IMR-90 (cell line): ENCODE results near the gene CAPN5. TPM values are rescaled to one million over a fixed set of nuclear protein-coding genes. Genes with fewer than 3 reads are reported as not detected.
A peak's percentile ranks its signal among the peaks of the same experiment; 100 is the strongest.

ENCODE experiments used
- ATAC-seq: fragments of 200-7000 bp; cut with Tn5 transposase; 2 replicates; pipeline ENCODE4 v1.9.1; 2020; ENCODE audit warnings: low read depth, mild to moderate bottlenecking, moderate library complexity
- BruUV-seq: library from RNA; stranded (reverse); fragments of 400-500 nt; replicated peaks from 2 replicates; lab custom pipeline; 2021; lab: Mats Ljungman, UMichigan
- CTCF ChIA-PET: fragments of 300-600 bp; formaldehyde crosslinking; extraction: SDS; loops from one replicate; lab custom pipeline; 2021; ENCODE audit warnings: antibody characterized with exemption; lab: Yijun Ruan, JAX
- POLR2A ChIA-PET: fragments of 300-600 bp; sonication (Branson Sonifier 250); formaldehyde crosslinking; loops from one replicate; lab custom pipeline; 2022; ENCODE audit warnings: antibody characterized with exemption; ENCODE audit not compliant: unreplicated experiment; lab: Charles Lee
- DNase-seq: peaks from one replicate; pipeline ENCODE4 v3.0.0; 2013
- H2AFZ ChIP-seq: replicated peaks from 2 replicates; pipeline ENCODE3; 2013; ENCODE audit warnings: low read length, mild to moderate bottlenecking; ENCODE audit not compliant: poor library complexity
- H2AK5ac ChIP-seq: 2 replicates; pipeline ENCODE4 v1.6.1; 2013; ENCODE audit warnings: low read depth, low read length, inconsistent platforms
- H2AK9ac ChIP-seq: replicated peaks from 2 replicates; pipeline ENCODE3; 2013; ENCODE audit warnings: mild to moderate bottlenecking, low read depth, low read length, moderate library complexity; ENCODE audit not compliant: poor library complexity
- H2BK120ac ChIP-seq: 2 replicates; pipeline ENCODE4 v1.6.1; 2013; ENCODE audit warnings: low read depth, low read length, inconsistent platforms
- H2BK15ac ChIP-seq: 3 replicates; pipeline ENCODE4 v1.6.1; 2013; ENCODE audit warnings: low read depth, low read length, inconsistent platforms
- H2BK20ac ChIP-seq: 2 replicates; pipeline ENCODE4 v1.6.1; 2013; ENCODE audit warnings: low read depth, mild to moderate bottlenecking, inconsistent platforms, low read length, moderate library complexity
- H2BK5ac ChIP-seq: 2 replicates; pipeline ENCODE4 v1.6.1; 2013; ENCODE audit warnings: mild to moderate bottlenecking, low read depth, low read length, inconsistent platforms; ENCODE audit not compliant: poor library complexity, severe bottlenecking
- H3K14ac ChIP-seq: replicated peaks from 2 replicates; pipeline ENCODE4 v1.6.1; 2013; ENCODE audit warnings: low read depth, low read length, inconsistent platforms
- H3K18ac ChIP-seq: 2 replicates; pipeline ENCODE4 v1.6.1; 2013; ENCODE audit warnings: low read depth, low read length, control low read depth
- H3K23ac ChIP-seq: 2 replicates; pipeline ENCODE4 v1.6.1; 2013; ENCODE audit warnings: low read depth, low read length, inconsistent platforms
- H3K27ac ChIP-seq: 2 replicates; pipeline ENCODE4 v1.5.1; 2013; ENCODE audit warnings: mild to moderate bottlenecking, control low read depth, low read length; ENCODE audit not compliant: insufficient read depth
- H3K27me3 ChIP-seq: 2 replicates; pipeline ENCODE4 v1.6.1; 2013; ENCODE audit warnings: low read length; ENCODE audit not compliant: control insufficient read depth, insufficient read depth
- H3K36me3 ChIP-seq: 2 replicates; pipeline ENCODE4 v1.6.1; 2013; ENCODE audit warnings: low read length, mixed read lengths; ENCODE audit not compliant: control insufficient read depth, insufficient read depth
- H3K4ac ChIP-seq: 2 replicates; pipeline ENCODE4 v1.6.1; 2013; ENCODE audit warnings: low read depth, low read length, inconsistent platforms
- H3K4me1 ChIP-seq: 2 replicates; pipeline ENCODE4 v1.6.1; 2013; ENCODE audit warnings: low read length, mixed read lengths; ENCODE audit not compliant: control insufficient read depth, insufficient read depth
- H3K4me2 ChIP-seq: 2 replicates; pipeline ENCODE4 v1.6.1; 2013; ENCODE audit warnings: low read depth, mild to moderate bottlenecking, control low read depth, low read length, moderate library complexity
- H3K4me3 ChIP-seq: 2 replicates; pipeline ENCODE4 v1.5.1; 2013; ENCODE audit warnings: low read depth, mild to moderate bottlenecking, control low read depth, low read length, moderate library complexity; ENCODE audit not compliant: insufficient read depth
- H3K56ac ChIP-seq: 2 replicates; pipeline ENCODE4 v1.6.1; 2013; ENCODE audit warnings: low read length, inconsistent platforms; ENCODE audit not compliant: insufficient read depth; ENCODE audit errors: extremely low read depth
- H3K79me1 ChIP-seq, 2 experiments: 2 replicates each; pipeline ENCODE4 v1.6.1; 2013; ENCODE audit warnings: low read length in 2 of 2, inconsistent platforms in 1 of 2, low read depth in 1 of 2
- H3K9ac ChIP-seq: 2 replicates; pipeline ENCODE4 v1.6.1; 2013; ENCODE audit warnings: low read depth, low read length, control low read depth
- H3K9me1 ChIP-seq: 2 replicates; pipeline ENCODE4 v1.6.1; 2013; ENCODE audit warnings: low read length, inconsistent platforms; ENCODE audit not compliant: insufficient read depth
- H3K9me3 ChIP-seq: 2 replicates; pipeline ENCODE4 v1.6.1; 2013; ENCODE audit warnings: low read length; ENCODE audit not compliant: control insufficient read depth, insufficient read depth
- H4K20me1 ChIP-seq: 2 replicates; pipeline ENCODE4 v1.6.1; 2013; ENCODE audit warnings: low read length, inconsistent platforms; ENCODE audit not compliant: insufficient read depth
- H4K5ac ChIP-seq: 2 replicates; pipeline ENCODE4 v1.6.1; 2013; ENCODE audit warnings: mild to moderate bottlenecking, low read depth, low read length, control low read depth
- H4K8ac ChIP-seq, 2 experiments: 2 replicates each; pipeline ENCODE4 v1.6.1; 2013; ENCODE audit warnings: low read depth in 2 of 2, low read length in 2 of 2, control low read depth in 1 of 2, inconsistent platforms in 1 of 2
- H4K91ac ChIP-seq: 2 replicates; pipeline ENCODE4 v1.6.1; 2013; ENCODE audit warnings: low read depth, low read length, inconsistent platforms; ENCODE audit not compliant: insufficient read depth
- CEBPB ChIP-seq: IDR thresholded peaks from 2 replicates; pipeline ENCODE4 v1.6.1; 2012; ENCODE audit warnings: low read depth, low read length, improper control_type of control experiment
- CHD1 ChIP-seq: IDR thresholded peaks from 2 replicates; pipeline ENCODE4 v1.6.1; 2012; ENCODE audit warnings: low read depth, low read length, improper control_type of control experiment
- FOS ChIP-seq: fragments of 150-350 bp; IDR thresholded peaks from 2 replicates; pipeline ENCODE4 v1.6.1; 2016; ENCODE audit warnings: low read depth, low read length
- MAFK ChIP-seq: IDR thresholded peaks from 2 replicates; pipeline ENCODE4 v1.6.1; 2012; ENCODE audit warnings: low read depth, low read length, improper control_type of control experiment
- MAZ ChIP-seq: IDR thresholded peaks from 2 replicates; pipeline ENCODE4 v1.6.1; 2012; ENCODE audit warnings: low read depth, mild to moderate bottlenecking, low read length, improper control_type of control experiment, moderate library complexity, borderline replicate concordance
- MXI1 ChIP-seq: IDR thresholded peaks from 2 replicates; pipeline ENCODE4 v1.6.1; 2012; ENCODE audit warnings: low read depth, mild to moderate bottlenecking, low read length, moderate library complexity, borderline replicate concordance
- NFE2L2 ChIP-seq: fragments of 150-350 bp; IDR thresholded peaks from 2 replicates; pipeline ENCODE4 v1.6.1; 2016; ENCODE audit warnings: low read depth, mild to moderate bottlenecking, low read length
- POLR2A ChIP-seq: IDR thresholded peaks from 2 replicates; pipeline ENCODE4 v1.6.1; 2012; ENCODE audit warnings: mild to moderate bottlenecking, low read depth, low read length
- RAD21 ChIP-seq: IDR thresholded peaks from 2 replicates; pipeline ENCODE4 v1.6.1; 2012; ENCODE audit warnings: low read length, improper control_type of control experiment
- RCOR1 ChIP-seq: IDR thresholded peaks from 2 replicates; pipeline ENCODE4 v1.6.1; 2012; ENCODE audit warnings: mild to moderate bottlenecking, low read length, improper control_type of control experiment; ENCODE audit not compliant: insufficient replicate concordance
- RFX5 ChIP-seq: IDR thresholded peaks from 2 replicates; pipeline ENCODE4 v1.8.0; 2012; ENCODE audit warnings: low read depth, mild to moderate bottlenecking, low read length, moderate library complexity
- SMC3 ChIP-seq: fragments of 150-350 bp; IDR thresholded peaks from 2 replicates; pipeline ENCODE4 v1.6.1; 2016; ENCODE audit warnings: low read depth, mild to moderate bottlenecking, antibody characterized with exemption, low read length, moderate library complexity
- WGBS, 2 experiments: methylation state at CpG; one replicate each; pipeline versions ENCODE4 v1.1.5 to v1.1.7; 2013; ENCODE audit warnings: missing lambda C conversion rate in 2 of 2; ENCODE audit not compliant: insufficient read length in 1 of 2; ENCODE audit errors: extremely low coverage in 2 of 2; 5-methylcytosine and 5-hydroxymethylcytosine counted together
- dilution Hi-C: fragments of 300-500 bp; cut with HindIII; formaldehyde crosslinking; loops from one replicate; pipeline ENCODE4 v1.14.3; 2018; ENCODE audit warnings: low sequenced_read_pairs; ENCODE audit not compliant: unreplicated experiment
- in situ Hi-C: fragments of 300-500 bp; cut with MboI; formaldehyde crosslinking; loops from 3 replicates; pipeline ENCODE4 v1.14.3; 2019; ENCODE audit warnings: low sequenced_read_pairs, inconsistent platforms, mixed read lengths
- intact Hi-C: fragments of 100-400 bp; cut with micrococcal nuclease; formaldehyde crosslinking; loops from 2 replicates; pipeline ENCODE4 v1.10.0; 2022
- polyA plus RNA-seq, 3 experiments: library from polyadenylated mRNA; depleted of rRNA; stranded (reverse); fragments of >200 nt; gene quantifications; 2 replicates each; pipeline ENCODE4 v1.2.3, GENCODE V29; 2012; ENCODE audit warnings: low replicate concordance in 1 of 3
- total RNA-seq: library from RNA; depleted of rRNA; stranded (reverse); fragments of >200 nt; gene quantifications from 2 replicates; pipeline ENCODE4 v1.2.3, GENCODE V29; 2012
- TF ChIP-seq, protein P1 (sequence below): fragments of 150-350 bp; IDR thresholded peaks from 2 replicates; pipeline ENCODE4 v1.6.1; 2017; ENCODE audit warnings: mild to moderate bottlenecking, antibody characterized with exemption, low read length, low read depth
- TF ChIP-seq, protein P2 (sequence below): fragments of 150-350 bp; IDR thresholded peaks from 2 replicates; pipeline ENCODE4 v1.6.1; 2016; ENCODE audit warnings: low read depth, mild to moderate bottlenecking, low read length, moderate library complexity, borderline replicate concordance
- TF ChIP-seq, protein P3 (sequence below): conservative IDR thresholded peaks from 2 replicates; pipeline ENCODE4 v1.5.1; 2012; ENCODE audit warnings: mild to moderate bottlenecking, low read depth, low read length, improper control_type of control experiment

The CAPN5 gene
- total and polyA plus RNA-seq, 2 of the 4 experiments (the other 2 are of a cell fraction), result 8.1 to 24.0 TPM

DNA sequence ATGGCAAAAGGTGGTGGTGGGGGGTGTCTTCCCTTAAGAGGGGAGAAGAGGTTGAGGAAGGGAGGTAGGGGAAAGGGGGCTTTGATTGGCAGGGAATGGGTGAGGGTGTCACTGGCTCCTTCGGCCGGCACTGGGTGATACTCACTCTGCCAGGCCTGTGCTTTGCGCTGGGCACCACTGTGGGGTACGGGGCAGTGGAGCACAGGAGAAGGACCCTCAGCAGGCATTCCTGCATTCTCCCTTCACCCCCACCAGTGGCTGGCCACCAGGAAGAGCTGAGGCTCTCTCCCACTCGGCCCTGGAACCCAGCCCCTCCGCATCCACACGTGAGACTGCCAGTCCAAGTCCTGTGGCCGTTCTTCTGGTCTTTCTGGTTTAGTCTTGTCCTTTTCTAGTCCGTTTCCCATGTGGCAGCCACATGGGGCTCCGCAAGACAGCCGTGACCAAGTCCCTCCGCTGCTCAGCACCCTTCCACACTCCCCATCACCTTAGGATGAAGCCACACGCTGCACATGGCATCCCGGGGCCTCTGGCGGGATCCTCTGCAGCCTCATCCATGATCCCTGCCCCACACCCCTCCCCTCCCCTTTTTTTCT, 8.0 kb downstream of the CAPN5 start:
- 0 out of 2 replicates have a peak overlapping the region, but pooled peaks have one; percentile 74 for H4K91ac ChIP-seq
- H2BK15ac ChIP-seq, result 0 out of 3 replicates have a peak overlapping the region, but pooled peaks have one; percentile 73
- H3K4me1 ChIP-seq, result peaks cover 30% of the 10 kb centered on the region
- peak overlapping the region; percentile 92 for H3K4ac ChIP-seq
- H2BK120ac ChIP-seq, result peak overlapping the region; percentile 87; the same call in 1 of the 2 replicates
- peak overlapping the region; percentile 5 for H2AK9ac ChIP-seq
- H4K8ac ChIP-seq, result peak overlapping the region in 1 of 2 experiments; percentile 90; a peak in 1 of 4 replicates
- no peak overlapping the region; the same call in 1 of the 2 replicates for H3K18ac ChIP-seq
- dilution Hi-C loops (no loop called here), intact Hi-C loops (no loop called here), in situ Hi-C loops (no loop called here)
- no peak overlapping the region for H3K9ac ChIP-seq
- peak overlapping the region; percentile 87 for H2AFZ ChIP-seq
- H4K20me1 ChIP-seq, result peaks cover 11% of the 10 kb centered on the region
- H3K36me3 ChIP-seq, result no peaks in the 10 kb centered on the region
- 80% methylated on average over 1 of the region's 15 CpGs; no CpG with 5 or more reads in 1 of the 2 experiments for WGBS, 2 experiments
- H4K5ac ChIP-seq, result no peak overlapping the region; the same call in 1 of the 2 replicates
- H3K9me1 ChIP-seq, result peaks cover 22% of the 10 kb centered on the region
- H3K4me3 ChIP-seq, result no peak overlapping the region
- peaks cover 13 to 35% of the 10 kb centered on the region in 2 experiments; a peak in 3 of 4 replicates for H3K79me1 ChIP-seq
- H3K56ac ChIP-seq, result no peak overlapping the region
- peak overlapping the region; percentile 81 for H2AK5ac ChIP-seq
- CTCF ChIA-PET, result interaction anchor here (0.6 kb wide), 1 partner anchor 154 kb away, joined by 3 read pairs; no protein-coding TSS in a partner anchor
- no peak overlapping the region; the same call in 1 of the 2 replicates for H2BK20ac ChIP-seq
- H2BK5ac ChIP-seq, result peak overlapping the region; percentile 95
- H3K14ac ChIP-seq, result no peak overlapping the region
- H3K23ac ChIP-seq, result no peak overlapping the region
- ATAC-seq (no peak), DNase-seq (no peak)
- no peaks in the 10 kb centered on the region for H3K9me3 ChIP-seq
- H3K4me2 ChIP-seq, result no peak overlapping the region
- H3K27ac ChIP-seq, result peak overlapping the region; percentile 94
- H3K27me3 ChIP-seq, result no peaks in the 10 kb centered on the region
- POLR2A ChIA-PET, result no interaction called here
- BruUV-seq, result no TSS peak
- no peak for TF ChIP-seq FOS
- no peak for TF ChIP-seq RFX5
- no peak for TF ChIP-seq NFE2L2
- TF ChIP-seq MAFK, result no peak
- TF ChIP-seq, protein P1, sequence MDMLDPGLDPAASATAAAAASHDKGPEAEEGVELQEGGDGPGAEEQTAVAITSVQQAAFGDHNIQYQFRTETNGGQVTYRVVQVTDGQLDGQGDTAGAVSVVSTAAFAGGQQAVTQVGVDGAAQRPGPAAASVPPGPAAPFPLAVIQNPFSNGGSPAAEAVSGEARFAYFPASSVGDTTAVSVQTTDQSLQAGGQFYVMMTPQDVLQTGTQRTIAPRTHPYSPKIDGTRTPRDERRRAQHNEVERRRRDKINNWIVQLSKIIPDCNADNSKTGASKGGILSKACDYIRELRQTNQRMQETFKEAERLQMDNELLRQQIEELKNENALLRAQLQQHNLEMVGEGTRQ, result no peak
- no peak for TF ChIP-seq RCOR1
- TF ChIP-seq RAD21, result no peak
- TF ChIP-seq, protein P2, sequence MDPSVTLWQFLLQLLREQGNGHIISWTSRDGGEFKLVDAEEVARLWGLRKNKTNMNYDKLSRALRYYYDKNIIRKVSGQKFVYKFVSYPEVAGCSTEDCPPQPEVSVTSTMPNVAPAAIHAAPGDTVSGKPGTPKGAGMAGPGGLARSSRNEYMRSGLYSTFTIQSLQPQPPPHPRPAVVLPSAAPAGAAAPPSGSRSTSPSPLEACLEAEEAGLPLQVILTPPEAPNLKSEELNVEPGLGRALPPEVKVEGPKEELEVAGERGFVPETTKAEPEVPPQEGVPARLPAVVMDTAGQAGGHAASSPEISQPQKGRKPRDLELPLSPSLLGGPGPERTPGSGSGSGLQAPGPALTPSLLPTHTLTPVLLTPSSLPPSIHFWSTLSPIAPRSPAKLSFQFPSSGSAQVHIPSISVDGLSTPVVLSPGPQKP, result no peak
- TF ChIP-seq, protein P3, sequence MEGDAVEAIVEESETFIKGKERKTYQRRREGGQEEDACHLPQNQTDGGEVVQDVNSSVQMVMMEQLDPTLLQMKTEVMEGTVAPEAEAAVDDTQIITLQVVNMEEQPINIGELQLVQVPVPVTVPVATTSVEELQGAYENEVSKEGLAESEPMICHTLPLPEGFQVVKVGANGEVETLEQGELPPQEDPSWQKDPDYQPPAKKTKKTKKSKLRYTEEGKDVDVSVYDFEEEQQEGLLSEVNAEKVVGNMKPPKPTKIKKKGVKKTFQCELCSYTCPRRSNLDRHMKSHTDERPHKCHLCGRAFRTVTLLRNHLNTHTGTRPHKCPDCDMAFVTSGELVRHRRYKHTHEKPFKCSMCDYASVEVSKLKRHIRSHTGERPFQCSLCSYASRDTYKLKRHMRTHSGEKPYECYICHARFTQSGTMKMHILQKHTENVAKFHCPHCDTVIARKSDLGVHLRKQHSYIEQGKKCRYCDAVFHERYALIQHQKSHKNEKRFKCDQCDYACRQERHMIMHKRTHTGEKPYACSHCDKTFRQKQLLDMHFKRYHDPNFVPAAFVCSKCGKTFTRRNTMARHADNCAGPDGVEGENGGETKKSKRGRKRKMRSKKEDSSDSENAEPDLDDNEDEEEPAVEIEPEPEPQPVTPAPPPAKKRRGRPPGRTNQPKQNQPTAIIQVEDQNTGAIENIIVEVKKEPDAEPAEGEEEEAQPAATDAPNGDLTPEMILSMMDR, result no peak
- TF ChIP-seq CEBPB, result no peak
- TF ChIP-seq SMC3, result no peak
- TF ChIP-seq POLR2A, result no peak
- no peak for TF ChIP-seq CHD1
- TF ChIP-seq MXI1, result no peak
- TF ChIP-seq MAZ, result no peak
